Measurements from ENCODE around the gene SEMA4G. TPM values are rescaled to one million over a fixed set of nuclear protein-coding genes. Genes with fewer than 3 reads are reported as not detected.

Gene SEMA4G
- total and polyA plus RNA-seq, 2 of the 4 experiments (the other 2 are of a cell fraction) = 0.90 to 8.7 TPM

GRCh38 chr10:101007915-101008822, 38.9 kb downstream of the SEMA4G start:
- Histone ChIP-seq H2AFZ (replicated peaks; ENCODE audit: low read length, poor library complexity) (peak overlapping the region; percentile 34), H3K4me3 (ENCODE audit: insufficient read depth, low read depth, low read length) (no peak overlapping the region), H3K9ac (ENCODE audit: low read depth, low read length) (peak overlapping the region; percentile 21; the same call in 1 of the 2 replicates), H4K91ac (ENCODE audit: insufficient read depth, low read depth, low read length) (peak overlapping the region; percentile 77), H3K36me3 (ENCODE audit: control insufficient read depth, insufficient read depth, low read length) (peaks cover 37% of the 10 kb centered on the region), H3K4ac (ENCODE audit: low read depth, low read length) (peak overlapping the region; percentile 65), H3K9me3 (ENCODE audit: control insufficient read depth, insufficient read depth, low read length) (no peaks in the 10 kb centered on the region), H3K27me3 (ENCODE audit: control insufficient read depth, insufficient read depth, low read length) (no peaks in the 10 kb centered on the region), H3K4me2 (ENCODE audit: low read depth, low read length) (peak overlapping the region; percentile 35), H2AK9ac (replicated peaks; ENCODE audit: low read depth, low read length, poor library complexity) (peak overlapping the region; percentile 76), H3K79me1 (ENCODE audit: low read depth in 1 of 2, low read length in 2 of 2) (peaks cover 18 to 54% of the 10 kb centered on the region in 2 experiments; a peak in 3 of 4 replicates), H4K5ac (ENCODE audit: low read depth, low read length) (peak overlapping the region; percentile 69), H4K20me1 (ENCODE audit: insufficient read depth, low read length) (peaks cover 46% of the 10 kb centered on the region), H2AK5ac (ENCODE audit: low read depth, low read length) (peak overlapping the region; percentile 98), H3K27ac (ENCODE audit: insufficient read depth, low read length) (peak overlapping the region; percentile 73), H2BK15ac (ENCODE audit: low read depth, low read length) (peak overlapping the region; percentile 4; the same call in 1 of the 3 replicates), H2BK120ac (ENCODE audit: low read depth, low read length) (peak overlapping the region; percentile 36), H2BK5ac (ENCODE audit: low read depth, low read length, poor library complexity, severe bottlenecking) (peak overlapping the region; percentile 79), H3K9me1 (ENCODE audit: insufficient read depth, low read length) (peaks cover 20% of the 10 kb centered on the region), H4K8ac (ENCODE audit: low read depth in 2 of 2, low read length in 2 of 2) (peak overlapping the region in 1 of 2 experiments; percentile 71; a peak in 1 of 4 replicates), H3K18ac (ENCODE audit: low read depth, low read length) (peak overlapping the region; percentile 87), H3K56ac (ENCODE audit: extremely low read depth, insufficient read depth, low read length) (peak overlapping the region; percentile 28; the same call in 1 of the 2 replicates), H3K4me1 (ENCODE audit: control insufficient read depth, insufficient read depth, low read length) (peaks cover 30% of the 10 kb centered on the region), H3K14ac (replicated peaks; ENCODE audit: low read depth, low read length) (peak overlapping the region; percentile 84), H2BK20ac (ENCODE audit: low read depth, low read length) (peak overlapping the region; percentile 60), H3K23ac (ENCODE audit: low read depth, low read length) (peak overlapping the region; percentile 33)
- in situ Hi-C loops (cut with MboI; ENCODE audit: low sequenced_read_pairs) (no loop called here), intact Hi-C loops (cut with micrococcal nuclease) (no loop called here), dilution Hi-C loops (cut with HindIII; ENCODE audit: low sequenced_read_pairs, unreplicated experiment) (no loop called here)
- no peak for DNase-seq
- 47% methylated on average over 4 of the region's 13 CpGs; no CpG with 5 or more reads in 1 of the 2 experiments for WGBS, 2 experiments (ENCODE audit: extremely low coverage in 2 of 2, insufficient read length in 1 of 2)
- POLR2A ChIA-PET (ENCODE audit: unreplicated experiment) = interaction anchor here (0.6 to 1.0 kb wide), 2 partner anchors 9 to 1115 kb away, joined by 4 to 5 read pairs; partner anchors contain the start of gene LZTS2
- no TSS peak for BruUV-seq (replicated peaks)
- no peak for TF ChIP-seq NFE2L2 (IDR thresholded peaks at IDR 0.05; ENCODE audit: low read depth, low read length)
- TF ChIP-seq, protein P1, sequence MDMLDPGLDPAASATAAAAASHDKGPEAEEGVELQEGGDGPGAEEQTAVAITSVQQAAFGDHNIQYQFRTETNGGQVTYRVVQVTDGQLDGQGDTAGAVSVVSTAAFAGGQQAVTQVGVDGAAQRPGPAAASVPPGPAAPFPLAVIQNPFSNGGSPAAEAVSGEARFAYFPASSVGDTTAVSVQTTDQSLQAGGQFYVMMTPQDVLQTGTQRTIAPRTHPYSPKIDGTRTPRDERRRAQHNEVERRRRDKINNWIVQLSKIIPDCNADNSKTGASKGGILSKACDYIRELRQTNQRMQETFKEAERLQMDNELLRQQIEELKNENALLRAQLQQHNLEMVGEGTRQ (IDR thresholded peaks at IDR 0.05; ENCODE audit: low read depth, low read length) = 0 out of 2 replicates have a peak, but pooled peaks have one; percentile 5
- peak; percentile 2; the same call in 1 of the 2 replicates for ATAC-seq (ENCODE audit: low read depth)
- CTCF ChIA-PET = interaction anchor here (0.6 to 1.5 kb wide), 4 partner anchors 10 to 84 kb away, joined by 4 to 5 read pairs (median 4); partner anchors contain the start of genes PDZD7 and SFXN3
